ENCODE results near the gene POU3F3.

DNA sequence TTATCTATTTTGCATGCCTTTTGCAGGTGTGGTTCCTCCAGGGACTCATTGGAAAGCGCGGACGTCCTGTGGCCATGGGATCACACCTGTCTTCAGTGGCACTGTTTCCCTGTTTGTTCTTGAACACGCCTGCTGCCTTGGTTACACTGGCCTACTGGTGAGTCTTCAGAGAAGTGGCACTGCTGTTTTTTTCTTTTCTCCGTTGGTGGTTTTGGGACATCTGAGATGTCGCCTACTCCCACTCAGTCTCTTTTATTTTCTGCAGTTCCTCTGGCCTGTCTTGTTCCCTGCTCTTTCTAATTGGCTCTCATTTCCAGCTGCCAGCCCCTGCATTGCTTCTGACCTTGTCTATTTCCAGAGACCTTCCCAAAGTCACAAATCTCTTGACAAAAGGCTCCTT is 35.7 kb upstream of the POU3F3 start:
- TF ChIP-seq, protein P1, sequence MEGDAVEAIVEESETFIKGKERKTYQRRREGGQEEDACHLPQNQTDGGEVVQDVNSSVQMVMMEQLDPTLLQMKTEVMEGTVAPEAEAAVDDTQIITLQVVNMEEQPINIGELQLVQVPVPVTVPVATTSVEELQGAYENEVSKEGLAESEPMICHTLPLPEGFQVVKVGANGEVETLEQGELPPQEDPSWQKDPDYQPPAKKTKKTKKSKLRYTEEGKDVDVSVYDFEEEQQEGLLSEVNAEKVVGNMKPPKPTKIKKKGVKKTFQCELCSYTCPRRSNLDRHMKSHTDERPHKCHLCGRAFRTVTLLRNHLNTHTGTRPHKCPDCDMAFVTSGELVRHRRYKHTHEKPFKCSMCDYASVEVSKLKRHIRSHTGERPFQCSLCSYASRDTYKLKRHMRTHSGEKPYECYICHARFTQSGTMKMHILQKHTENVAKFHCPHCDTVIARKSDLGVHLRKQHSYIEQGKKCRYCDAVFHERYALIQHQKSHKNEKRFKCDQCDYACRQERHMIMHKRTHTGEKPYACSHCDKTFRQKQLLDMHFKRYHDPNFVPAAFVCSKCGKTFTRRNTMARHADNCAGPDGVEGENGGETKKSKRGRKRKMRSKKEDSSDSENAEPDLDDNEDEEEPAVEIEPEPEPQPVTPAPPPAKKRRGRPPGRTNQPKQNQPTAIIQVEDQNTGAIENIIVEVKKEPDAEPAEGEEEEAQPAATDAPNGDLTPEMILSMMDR (tag by site-specific recombination; IDR thresholded peaks at IDR 0.05) = no peak
- no peak for TF ChIP-seq ZNF112 (tag by site-specific recombination; IDR thresholded peaks at IDR 0.05)
- TF ChIP-seq SETDB1 (IDR thresholded peaks at IDR 0.05; ENCODE audit: insufficient read length, low read length) = no peak
- TF ChIP-seq SP2 (tag by site-specific recombination; IDR thresholded peaks at IDR 0.05) = no peak
- TF ChIP-seq YY1 (tag by site-specific recombination; IDR thresholded peaks at IDR 0.05) = no peak
- TF ChIP-seq ZNF791 (tag by site-specific recombination; IDR thresholded peaks at IDR 0.05) = no peak
- no peak for TF ChIP-seq ZNF302 (tag by site-specific recombination; IDR thresholded peaks at IDR 0.05; ENCODE audit: low read depth)
- no peak for TF ChIP-seq ZNF133 (tag by site-specific recombination; IDR thresholded peaks at IDR 0.05)
- TF ChIP-seq ZNF24 (tag by site-specific recombination; IDR thresholded peaks at IDR 0.05) = no peak

Measured in HEK293 (cell line).